ENCODE data around the gene PDE6H.

DNA sequence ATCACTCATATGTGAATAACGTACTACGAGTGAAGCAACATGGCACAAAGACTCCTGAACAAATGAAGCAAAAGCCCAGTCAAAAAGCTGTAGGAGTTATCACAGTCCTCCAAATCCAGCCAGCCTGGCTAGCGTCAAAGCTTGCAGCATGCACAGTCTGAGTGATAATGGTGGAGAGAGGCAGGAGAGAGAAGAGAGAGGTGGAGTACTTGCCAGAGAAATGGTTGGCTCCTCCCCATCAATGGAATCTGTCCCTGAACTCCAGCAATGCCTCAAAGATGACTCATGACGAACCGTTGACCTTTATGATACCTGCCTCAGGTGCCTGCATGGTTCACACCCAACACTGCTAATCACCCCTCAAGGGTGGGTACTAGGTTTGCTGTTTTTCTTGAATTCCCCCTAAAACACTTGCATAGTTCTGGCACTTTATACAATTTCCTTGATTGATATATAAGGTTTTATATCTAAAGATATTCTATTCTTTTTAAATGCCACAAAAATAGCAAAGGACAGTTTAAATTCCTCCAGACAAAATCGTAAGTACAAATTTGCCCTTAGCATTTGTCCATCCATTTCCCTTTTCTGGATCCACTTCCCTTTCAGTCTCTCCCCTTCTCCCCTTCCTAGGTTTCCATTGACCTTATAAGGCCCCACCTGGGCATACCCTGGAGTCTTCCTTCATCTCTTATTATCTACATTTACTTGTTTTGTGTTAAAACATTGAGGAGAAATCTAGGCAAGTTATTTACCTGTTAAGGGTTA is 21.7 kb upstream of the PDE6H start:
- no peak for TF ChIP-seq CTCF (IDR thresholded peaks at IDR 0.05)
- TF ChIP-seq POLR2A (IDR thresholded peaks at IDR 0.05; ENCODE audit: low read length) = no peak
- TF ChIP-seq TP53 (CRISPR knock-in tag; IDR thresholded peaks at IDR 0.05) = no peak
- TF ChIP-seq HOXB5 (CRISPR knock-in tag; IDR thresholded peaks at IDR 0.05) = no peak
- TF ChIP-seq SMC3 (IDR thresholded peaks at IDR 0.05) = no peak
- TF ChIP-seq CHD2 (IDR thresholded peaks at IDR 0.05; ENCODE audit: low read length, partially characterized antibody) = no peak
- TF ChIP-seq MAFK (IDR thresholded peaks at IDR 0.05; ENCODE audit: partially characterized antibody) = no peak
- TF ChIP-seq, protein P1, sequence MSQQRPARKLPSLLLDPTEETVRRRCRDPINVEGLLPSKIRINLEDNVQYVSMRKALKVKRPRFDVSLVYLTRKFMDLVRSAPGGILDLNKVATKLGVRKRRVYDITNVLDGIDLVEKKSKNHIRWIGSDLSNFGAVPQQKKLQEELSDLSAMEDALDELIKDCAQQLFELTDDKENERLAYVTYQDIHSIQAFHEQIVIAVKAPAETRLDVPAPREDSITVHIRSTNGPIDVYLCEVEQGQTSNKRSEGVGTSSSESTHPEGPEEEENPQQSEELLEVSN (IDR thresholded peaks at IDR 0.05; ENCODE audit: borderline replicate concordance, low read depth) = no peak
- no peak for TF ChIP-seq ZSCAN20 (CRISPR knock-in tag; IDR thresholded peaks at IDR 0.05)
- no peak for TF ChIP-seq JUNB (IDR thresholded peaks at IDR 0.05)
- TF ChIP-seq REST (IDR thresholded peaks at IDR 0.05) = no peak
- no peak for TF ChIP-seq RCOR1 (IDR thresholded peaks at IDR 0.05; ENCODE audit: low read depth, low read length)
- TF ChIP-seq EP300 (IDR thresholded peaks at IDR 0.05) = no peak

Measured in A549 (cell line).